Sigmoid colon (tissue), 7 donors: Measurements from ENCODE around the gene ZDHHC20. TPM values are rescaled to one million over a fixed set of nuclear protein-coding genes. Genes with fewer than 3 reads are reported as not detected.
"Not testable (repeated sequence)": the region's sequence is repeated elsewhere in the genome, so short reads cannot be mapped to it uniquely, and the experiment has no call there.

Experiments used
- DNase-seq: peaks from one replicate; pipeline ENCODE4 v3.0.0-alpha.2; 2019
- H3K27ac ChIP-seq, 4 donors: fragments of 200-600 bp; sonication (generic); one replicate each; pipeline ENCODE4 v1.5.1; 2016 to 2019; ENCODE audit warnings: mild to moderate bottlenecking in 1 of 4
- H3K27me3 ChIP-seq, 3 donors: fragments of 200-600 bp; sonication (generic); one replicate each; pipeline ENCODE4 v1.5.1; 2019; ENCODE audit warnings: mild to moderate bottlenecking in 1 of 3
- H3K36me3 ChIP-seq, 4 donors: fragments of 200-600 bp; sonication (generic); one replicate each; pipeline ENCODE4 v1.5.1; 2016 to 2019
- H3K4me1 ChIP-seq, 4 donors: fragments of 200-600 bp; sonication (generic); one replicate each; pipeline ENCODE4 v1.5.1; 2017 to 2019
- H3K4me3 ChIP-seq, 4 donors: fragments of 200-600 bp; sonication (generic); one replicate each; pipeline ENCODE4 v1.5.1; 2017 to 2019; ENCODE audit warnings: mild to moderate bottlenecking in 2 of 4, moderate library complexity in 1 of 4
- H3K9me3 ChIP-seq, 4 donors: fragments of 200-600 bp in 3 of 4; sonication (generic) in 3 of 4; one replicate each; pipeline versions ENCODE4 v1.5.1 to v1.6.1; 2013 to 2019
- CTCF ChIP-seq, 4 experiments: fragments of 450-650 bp in 3 of 4; fragments of 200-600 bp in 1 of 4; IDR thresholded peaks; one replicate each; pipeline ENCODE4 v1.5.1; 2016 to 2019; ENCODE audit warnings: antibody characterized with exemption in 4 of 4, mild to moderate bottlenecking in 3 of 4, moderate library complexity in 2 of 4
- EP300 ChIP-seq, 4 donors: sonication (generic); formaldehyde crosslinking; IDR thresholded peaks; one replicate each; pipeline ENCODE4 v1.6.1; 2017; ENCODE audit warnings: antibody characterized with exemption in 4 of 4
- POLR2A ChIP-seq, 2 donors: fragments of 450-650 bp; IDR thresholded peaks; one replicate each; pipeline ENCODE4 v1.6.1; 2016; ENCODE audit warnings: antibody characterized with exemption in 2 of 2, mild to moderate bottlenecking in 2 of 2, moderate library complexity in 2 of 2
- POLR2AphosphoS5 ChIP-seq, 4 donors: sonication (generic); formaldehyde crosslinking; IDR thresholded peaks; one replicate each; pipeline ENCODE4 v1.6.1; 2017; ENCODE audit warnings: antibody characterized with exemption in 4 of 4
- WGBS, 2 donors: extraction: QIAGEN DNeasy Blood & Tissue Kit; methylation state at CpG; one replicate each; pipeline ENCODE4 v1.1.7; 2013; 5-methylcytosine and 5-hydroxymethylcytosine counted together
- intact Hi-C: fragments of 100-400 bp; cut with DNase I; formaldehyde crosslinking; loops from one replicate; pipeline ENCODE4 v1.15.1; 2023
- polyA plus RNA-seq, 3 donors: library from polyadenylated mRNA; stranded (reverse); fragments of 200-250 nt; gene quantifications; one replicate each; pipeline ENCODE4 v1.2.3, GENCODE V29; 2013
- total RNA-seq, 4 donors: library from RNA; depleted of rRNA; stranded (reverse); fragments of >200 nt; gene quantifications; one replicate each; pipeline ENCODE4 v1.1.0, GENCODE V29; 2016
- donor health status: healthy with polysubstance abuse.
- donor health status: Bipolar disorder and iron deficiency.
- donor health status: healthy.

The ZDHHC20 gene
- total and polyA plus RNA-seq, 7 donors, result 14.4 to 56.7 (median 49.9) TPM

DNA sequence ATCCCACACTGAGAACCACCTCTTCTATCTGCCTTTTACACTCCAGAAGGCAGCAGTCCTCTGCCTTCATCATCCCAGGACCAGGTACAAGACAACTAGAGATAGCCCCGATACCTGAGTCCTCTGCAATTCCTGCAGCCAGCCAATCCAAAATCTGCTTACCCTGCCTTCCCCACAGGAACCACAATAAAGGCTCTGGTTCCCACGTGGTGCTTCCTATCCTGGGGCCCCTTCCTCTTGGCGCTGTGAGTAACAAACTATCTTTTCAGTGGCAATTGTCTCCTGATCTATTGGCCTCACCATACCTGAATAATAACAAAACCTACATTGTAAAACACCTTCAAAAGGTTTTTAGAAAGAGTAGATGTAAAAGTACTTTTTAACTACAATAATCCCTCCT is 63.1 kb downstream of the ZDHHC20 start:
- H3K4me3 ChIP-seq, result no peak overlapping the region
- peaks cover 0 to 29% (median 0%) of the 10 kb centered on the region in 4 donors for H3K36me3 ChIP-seq

GRCh38 chr13:21389124-21389523 is 70.0 kb downstream of the ZDHHC20 start:
- Histone ChIP-seq H3K36me3 (peaks cover 0 to 67% (median 4%) of the 10 kb centered on the region in 4 donors), H3K4me1 (no peaks in the 10 kb centered on the region), H3K27ac (no peak overlapping the region), H3K4me3 (no peak overlapping the region), H3K9me3 (no peaks in the 10 kb centered on the region), H3K27me3 (no peaks in the 10 kb centered on the region)
- whole genome bisulfite sequencing, 2 donors, result 74 to 90% methylated on average over 2 of the region's 2 CpGs
- intact Hi-C loops, result no loop called here
- no peak for DNase-seq
- TF ChIP-seq EP300 (IDR thresholded peaks at IDR 0.05) (no peak), POLR2AphosphoS5 (IDR thresholded peaks at IDR 0.05) (no peak)

More for the DNA sequence above, 63.1 kb downstream of the ZDHHC20 start:
- Histone ChIP-seq H3K9me3 (no peaks in the 10 kb centered on the region), H3K27ac (no peak overlapping the region), H3K27me3 (no peaks in the 10 kb centered on the region), H3K4me1 (no peaks in the 10 kb centered on the region)
- 57 to 87% methylated on average over 3 of the region's 3 CpGs for WGBS, 2 donors
- DNase-seq, result no peak
- intact Hi-C loops, result no loop called here
- TF ChIP-seq CTCF (IDR thresholded peaks at IDR 0.05) (no peak), EP300 (IDR thresholded peaks at IDR 0.05) (no peak), POLR2AphosphoS5 (IDR thresholded peaks at IDR 0.05) (no peak)

DNA sequence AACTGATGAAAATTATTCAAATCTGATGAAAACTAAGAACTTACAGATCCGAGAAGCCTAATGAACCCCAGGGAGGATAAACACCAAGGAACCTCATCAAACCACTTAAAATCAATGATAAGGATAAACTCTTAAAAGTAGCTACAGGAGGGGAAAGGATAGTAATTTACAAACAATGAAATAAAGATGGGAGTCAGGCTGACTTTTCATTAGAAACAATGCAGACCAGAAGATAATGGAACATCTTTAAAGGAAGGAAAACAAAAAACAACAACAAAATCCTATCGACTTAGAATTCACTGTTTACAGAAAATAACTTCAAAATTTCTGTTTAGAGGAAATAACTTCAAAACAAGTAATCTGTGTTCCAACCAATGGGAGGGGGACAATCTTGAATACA is 73.4 kb downstream of the ZDHHC20 start:
- Histone ChIP-seq H3K27me3 (no peaks in the 10 kb centered on the region), H3K4me1 (no peaks in the 10 kb centered on the region), H3K36me3 (peaks cover 0 to 81% (median 9%) of the 10 kb centered on the region in 4 donors), H3K4me3 (no peak overlapping the region), H3K27ac (no peak overlapping the region), H3K9me3 (no peaks in the 10 kb centered on the region)
- no peak for DNase-seq
- intact Hi-C loops, result no loop called here
- WGBS, 2 donors, result 97 to 98% methylated on average over 2 of the region's 2 CpGs
- TF ChIP-seq CTCF (IDR thresholded peaks at IDR 0.05) (no peak), EP300 (IDR thresholded peaks at IDR 0.05) (no peak), POLR2A (IDR thresholded peaks at IDR 0.05) (no peak), POLR2AphosphoS5 (IDR thresholded peaks at IDR 0.05) (no peak)

DNA sequence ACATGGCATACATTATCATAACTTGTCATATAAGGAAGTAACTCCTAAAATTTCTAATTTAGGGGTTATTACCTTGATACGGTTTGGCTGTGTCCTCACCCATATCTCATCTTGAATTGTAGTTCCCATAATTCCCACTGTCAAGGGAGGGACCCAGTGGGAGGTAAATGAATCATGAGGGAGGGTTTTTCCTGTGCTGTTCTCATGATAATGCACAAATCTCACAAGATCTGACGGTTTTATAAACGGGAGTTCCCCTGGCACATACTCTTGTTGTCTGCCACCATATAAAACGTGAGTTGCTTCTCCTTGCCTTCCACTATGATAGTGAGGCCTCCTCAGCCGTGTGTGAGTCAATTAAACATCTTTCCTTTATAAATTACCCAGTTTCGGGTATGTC is 76.0 kb downstream of the ZDHHC20 start:
- Histone ChIP-seq H3K4me1 (no peaks in the 10 kb centered on the region), H3K4me3 (no peak overlapping the region), H3K27ac (no peak overlapping the region), H3K9me3 (no peaks in the 10 kb centered on the region), H3K36me3 (peaks cover 0 to 82% (median 12%) of the 10 kb centered on the region in 4 donors), H3K27me3 (no peaks in the 10 kb centered on the region)
- intact Hi-C loops, result no loop called here
- DNase-seq, result no peak
- no peak for TF ChIP-seq POLR2AphosphoS5 (IDR thresholded peaks at IDR 0.05)
- WGBS, 2 donors, result 77 to 86% methylated on average over 6 of the region's 6 CpGs

DNA sequence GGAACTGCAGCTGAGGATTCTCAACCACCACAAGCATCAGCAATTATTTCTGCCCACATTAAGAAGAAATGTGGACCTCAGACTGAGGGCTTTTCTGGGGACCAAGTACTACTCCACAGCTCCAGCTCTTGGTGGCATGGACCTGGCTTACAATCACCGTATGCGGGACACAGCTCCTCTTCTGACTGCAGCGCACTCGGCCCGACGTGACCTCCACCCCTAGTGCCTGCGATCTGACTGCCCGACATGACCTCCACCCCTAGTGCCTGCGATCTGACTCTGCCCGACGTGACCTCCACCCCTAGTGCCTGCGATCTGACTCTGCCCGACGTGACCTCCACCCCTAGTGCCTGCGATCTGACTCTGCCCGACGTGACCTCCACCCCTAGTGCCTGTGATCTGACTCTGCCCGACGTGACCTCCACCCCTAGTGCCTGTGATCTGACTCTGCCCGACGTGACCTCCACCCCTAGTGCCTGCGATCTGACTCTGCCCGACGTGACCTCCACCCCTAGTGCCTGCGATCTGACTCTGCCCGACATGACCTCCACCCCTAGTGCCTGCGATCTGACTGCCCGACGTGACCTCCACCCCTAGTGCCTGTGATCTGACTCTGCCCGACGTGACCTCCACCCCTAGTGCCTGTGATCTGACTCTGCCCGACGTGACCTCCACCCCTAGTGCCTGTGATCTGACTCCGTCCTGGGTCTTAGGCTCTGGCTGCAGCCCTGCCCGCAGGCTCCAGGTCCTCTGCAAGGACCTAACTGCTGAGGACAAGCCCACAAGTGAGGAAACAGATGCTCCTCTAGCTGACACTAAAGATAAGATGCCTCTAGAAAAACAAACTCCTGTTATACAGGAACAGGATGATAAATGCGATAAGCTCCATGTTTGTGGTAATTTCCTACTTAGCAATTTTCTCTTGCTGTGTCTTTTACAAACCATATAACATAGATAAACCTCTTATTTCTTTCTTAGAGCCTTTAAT is 81.8 kb downstream of the ZDHHC20 start:
- DNase-seq, intact Hi-C loops, H3K27me3 ChIP-seq, H3K4me3 ChIP-seq, H3K4me1 ChIP-seq, H3K27ac ChIP-seq, H3K9me3 ChIP-seq: not testable (repeated sequence)
- H3K36me3 ChIP-seq, result peaks cover 0 to 65% (median 12%) of the 10 kb centered on the region in 4 donors
- 92% methylated on average over 36 of the region's 36 CpGs for WGBS, 2 donors

DNA sequence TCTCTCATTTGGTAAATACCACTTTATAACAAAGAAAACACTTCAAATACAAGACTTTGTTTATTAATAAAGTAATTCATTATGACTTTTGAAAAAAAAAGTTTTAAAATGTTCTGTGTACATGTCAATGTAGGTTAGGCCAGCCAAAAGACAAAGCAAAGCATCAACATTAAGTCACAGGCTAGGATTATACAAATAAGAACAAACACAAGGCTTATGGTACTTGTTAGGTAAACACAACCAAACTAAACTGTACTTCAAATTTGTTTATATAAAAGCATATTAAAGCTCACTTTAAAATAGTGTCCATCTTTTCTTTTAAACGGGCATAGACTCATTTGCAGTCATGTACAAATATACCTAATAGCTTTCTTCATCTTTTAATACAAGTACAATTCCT is 86.6 kb downstream of the ZDHHC20 start:
- intact Hi-C loops, result no loop called here
- WGBS, 2 donors, result 46 to 71% methylated on average over 1 of the region's 1 CpG
- Histone ChIP-seq H3K27me3 (no peaks in the 10 kb centered on the region), H3K4me3 (no peak overlapping the region), H3K27ac (no peak overlapping the region), H3K36me3 (peaks cover 0 to 28% (median 2%) of the 10 kb centered on the region in 4 donors), H3K4me1 (no peaks in the 10 kb centered on the region), H3K9me3 (no peaks in the 10 kb centered on the region)
- no peak for TF ChIP-seq POLR2AphosphoS5 (IDR thresholded peaks at IDR 0.05)
- TF ChIP-seq EP300 (IDR thresholded peaks at IDR 0.05), result no peak
- no peak for TF ChIP-seq POLR2A (IDR thresholded peaks at IDR 0.05)
- TF ChIP-seq CTCF (IDR thresholded peaks at IDR 0.05), result no peak
- DNase-seq, result no peak
